Measurements from ENCODE around the gene RGS19. TPM values are rescaled to one million over a fixed set of nuclear protein-coding genes. Genes with fewer than 3 reads are reported as not detected.

The RGS19 gene
- total and polyA plus RNA-seq, 2 of the 8 experiments (the other 6 are each of a cell fraction or from before 2014, with no cell fraction given) = 12.7 to 16.8 TPM

- TF ChIP-seq EP300 (IDR thresholded peaks at IDR 0.05; ENCODE audit: borderline replicate concordance in 1 of 2, low read depth in 2 of 2, low read length in 2 of 2) = no peak
Observed at GRCh38 chr20:64038224-64038564, 41.1 kb downstream of the RGS19 start (continued).
